Ovary (tissue), 3 donors: Measurements from ENCODE around the gene CLDN9.

Experiments used
- POLR2A ChIP-seq: fragments of 450-650 bp; IDR thresholded peaks from one replicate; pipeline ENCODE4 v1.6.1; 2017; ENCODE audit warnings: antibody characterized with exemption, mild to moderate bottlenecking, moderate library complexity
- TF ChIP-seq, protein P1 (sequence below), 3 donors: fragments of 450-650 bp in 2 of 3; fragments of 200-600 bp in 1 of 3; IDR thresholded peaks; one replicate each; pipeline versions ENCODE4 v1.5.1 to v1.8.0; 2016 to 2022; ENCODE audit warnings: antibody characterized with exemption in 3 of 3, mild to moderate bottlenecking in 1 of 3
- donor health status: DM: no; HTN: no; CAD: no.

GRCh38 chr16:3035972-3036725 is 23.4 kb downstream of the CLDN9 start:
- no peak for TF ChIP-seq POLR2A
- TF ChIP-seq, protein P1, sequence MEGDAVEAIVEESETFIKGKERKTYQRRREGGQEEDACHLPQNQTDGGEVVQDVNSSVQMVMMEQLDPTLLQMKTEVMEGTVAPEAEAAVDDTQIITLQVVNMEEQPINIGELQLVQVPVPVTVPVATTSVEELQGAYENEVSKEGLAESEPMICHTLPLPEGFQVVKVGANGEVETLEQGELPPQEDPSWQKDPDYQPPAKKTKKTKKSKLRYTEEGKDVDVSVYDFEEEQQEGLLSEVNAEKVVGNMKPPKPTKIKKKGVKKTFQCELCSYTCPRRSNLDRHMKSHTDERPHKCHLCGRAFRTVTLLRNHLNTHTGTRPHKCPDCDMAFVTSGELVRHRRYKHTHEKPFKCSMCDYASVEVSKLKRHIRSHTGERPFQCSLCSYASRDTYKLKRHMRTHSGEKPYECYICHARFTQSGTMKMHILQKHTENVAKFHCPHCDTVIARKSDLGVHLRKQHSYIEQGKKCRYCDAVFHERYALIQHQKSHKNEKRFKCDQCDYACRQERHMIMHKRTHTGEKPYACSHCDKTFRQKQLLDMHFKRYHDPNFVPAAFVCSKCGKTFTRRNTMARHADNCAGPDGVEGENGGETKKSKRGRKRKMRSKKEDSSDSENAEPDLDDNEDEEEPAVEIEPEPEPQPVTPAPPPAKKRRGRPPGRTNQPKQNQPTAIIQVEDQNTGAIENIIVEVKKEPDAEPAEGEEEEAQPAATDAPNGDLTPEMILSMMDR (IDR thresholded peaks at IDR 0.05): no peak
